AG04450 (cell line): Measurements from ENCODE around the gene NF1. TPM values are rescaled to one million over a fixed set of nuclear protein-coding genes. Genes with fewer than 3 reads are reported as not detected.

ENCODE experiments used
- CTCF ChIA-PET: fragments of 300-600, 350-600 bp; formaldehyde crosslinking; extraction: SDS; loops from one replicate; lab custom pipeline; 2022; ENCODE audit warnings: antibody characterized with exemption, inconsistent platforms; lab: Charles Lee
- POLR2A ChIA-PET: fragments of 350-600 bp; formaldehyde crosslinking; extraction: SDS; loops from one replicate; lab custom pipeline; 2021; ENCODE audit warnings: antibody characterized with exemption, inconsistent platforms; lab: Yijun Ruan, JAX
- DNase-seq: peaks from one replicate; pipeline ENCODE4 v3.0.0-alpha.2; 2011; ENCODE audit warnings: low read depth, low spot score
- H3K27ac ChIP-seq: one replicate; pipeline ENCODE4 v1.5.1; 2012; ENCODE audit warnings: low read depth, low read length, control low read depth
- H3K27me3 ChIP-seq: one replicate; pipeline ENCODE4 v1.6.0; 2012; ENCODE audit warnings: low read length; ENCODE audit not compliant: control insufficient read depth, insufficient read depth
- H3K4me3 ChIP-seq: 2 replicates; pipeline ENCODE4 v1.5.1; 2011; ENCODE audit warnings: mild to moderate bottlenecking, low read depth, low read length, control low read depth
- H3K9me3 ChIP-seq: 2 replicates; pipeline ENCODE4 v1.5.1; 2012; ENCODE audit warnings: low read length; ENCODE audit not compliant: control insufficient read depth, insufficient read depth
- polyA plus RNA-seq: library from polyadenylated mRNA; depleted of rRNA; stranded (reverse); fragments of >200 nt; gene quantifications from 2 replicates; pipeline ENCODE4 v1.2.3, GENCODE V29; 2011
- TF ChIP-seq, protein P1 (sequence below): IDR thresholded peaks from 2 replicates; pipeline ENCODE4 v1.5.1; 2011; ENCODE audit warnings: low read depth, low read length, control low read depth, inconsistent platforms

Gene NF1
- polyA plus RNA-seq, 1 experiment = 60.5 TPM

- CTCF ChIA-PET = no interaction called here
These were observed 28.0 kb downstream of the NF1 start for GRCh38 chr17:31122746-31123145.

GRCh38 chr17:31126318-31126717 is 31.5 kb downstream of the NF1 start:
- TF ChIP-seq, protein P1, sequence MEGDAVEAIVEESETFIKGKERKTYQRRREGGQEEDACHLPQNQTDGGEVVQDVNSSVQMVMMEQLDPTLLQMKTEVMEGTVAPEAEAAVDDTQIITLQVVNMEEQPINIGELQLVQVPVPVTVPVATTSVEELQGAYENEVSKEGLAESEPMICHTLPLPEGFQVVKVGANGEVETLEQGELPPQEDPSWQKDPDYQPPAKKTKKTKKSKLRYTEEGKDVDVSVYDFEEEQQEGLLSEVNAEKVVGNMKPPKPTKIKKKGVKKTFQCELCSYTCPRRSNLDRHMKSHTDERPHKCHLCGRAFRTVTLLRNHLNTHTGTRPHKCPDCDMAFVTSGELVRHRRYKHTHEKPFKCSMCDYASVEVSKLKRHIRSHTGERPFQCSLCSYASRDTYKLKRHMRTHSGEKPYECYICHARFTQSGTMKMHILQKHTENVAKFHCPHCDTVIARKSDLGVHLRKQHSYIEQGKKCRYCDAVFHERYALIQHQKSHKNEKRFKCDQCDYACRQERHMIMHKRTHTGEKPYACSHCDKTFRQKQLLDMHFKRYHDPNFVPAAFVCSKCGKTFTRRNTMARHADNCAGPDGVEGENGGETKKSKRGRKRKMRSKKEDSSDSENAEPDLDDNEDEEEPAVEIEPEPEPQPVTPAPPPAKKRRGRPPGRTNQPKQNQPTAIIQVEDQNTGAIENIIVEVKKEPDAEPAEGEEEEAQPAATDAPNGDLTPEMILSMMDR = no peak
- ChIA-PET CTCF (no interaction called here), POLR2A (no interaction called here)
- H3K9me3 ChIP-seq = no peaks in the 10 kb centered on the region
- H3K27ac ChIP-seq = no peak overlapping the region
- no peak for DNase-seq
- no peaks in the 10 kb centered on the region for H3K27me3 ChIP-seq
- H3K4me3 ChIP-seq = no peak overlapping the region

More at GRCh38 chr17:31122746-31123145, 28.0 kb downstream of the NF1 start:
- Histone ChIP-seq H3K27me3 (no peaks in the 10 kb centered on the region), H3K9me3 (no peaks in the 10 kb centered on the region), H3K27ac (no peak overlapping the region), H3K4me3 (no peak overlapping the region)
- TF ChIP-seq, protein P1 = no peak
- POLR2A ChIA-PET = no interaction called here
- no peak for DNase-seq

GRCh38 chr17:31128241-31128640 is 33.5 kb downstream of the NF1 start:
- no peak overlapping the region for H3K27ac ChIP-seq
- no peak overlapping the region for H3K4me3 ChIP-seq
- H3K27me3 ChIP-seq = no peaks in the 10 kb centered on the region
- no peaks in the 10 kb centered on the region for H3K9me3 ChIP-seq
- ChIA-PET CTCF (interaction anchor here (0.6 kb wide), 1 partner anchor 108 kb away, joined by 3 read pairs; no protein-coding TSS in a partner anchor), POLR2A (no interaction called here)
- TF ChIP-seq, protein P1 = no peak
- no peak for DNase-seq

DNA sequence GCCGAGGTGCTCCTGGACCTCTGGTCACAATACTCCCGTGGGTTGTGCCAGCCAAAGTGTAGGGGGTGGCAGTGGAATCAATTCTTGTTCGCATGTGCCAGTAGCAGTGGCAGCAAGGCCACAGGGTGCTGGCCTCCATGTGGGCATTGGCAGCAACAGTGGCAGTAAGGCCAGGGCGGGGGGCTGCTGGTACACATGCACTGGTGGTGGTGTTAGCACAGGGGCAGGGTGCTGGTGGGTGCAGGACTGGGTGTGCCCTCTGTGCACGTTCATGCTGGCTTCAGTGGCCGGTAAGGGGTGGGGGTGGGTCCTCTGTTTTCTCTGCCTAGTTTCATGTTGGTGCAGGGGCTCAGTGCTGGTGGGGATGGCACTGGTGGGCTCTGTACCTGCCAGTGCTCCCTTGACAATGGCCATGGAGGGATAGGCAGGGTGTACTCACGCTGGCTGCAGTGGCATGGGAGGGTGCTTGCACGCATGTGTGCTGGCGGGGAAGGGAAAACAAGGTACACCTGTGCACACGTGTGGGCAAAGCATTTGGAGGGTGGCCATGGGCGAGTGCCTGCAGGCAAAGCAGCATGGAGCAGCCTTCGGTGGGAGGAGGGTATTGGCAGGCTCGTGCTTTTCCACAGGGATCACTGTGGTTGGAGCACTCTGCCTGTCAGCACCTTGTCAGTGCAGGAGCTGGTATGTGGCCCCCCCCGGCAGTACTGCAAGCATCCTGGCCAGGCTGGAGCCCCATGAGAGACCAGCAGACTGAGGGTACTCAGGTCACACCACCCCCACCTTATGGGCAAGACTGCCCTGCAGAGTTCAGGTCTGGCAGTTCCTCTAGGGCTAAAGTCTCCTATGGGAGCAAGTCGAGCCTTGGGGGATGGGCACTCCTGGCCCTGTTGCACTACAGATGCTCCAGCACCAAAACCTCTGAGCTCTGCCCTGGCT is 35.8 kb downstream of the NF1 start:
- no peak for DNase-seq
- Histone ChIP-seq H3K9me3 (no peaks in the 10 kb centered on the region), H3K27ac (no peak overlapping the region), H3K4me3 (no peak overlapping the region), H3K27me3 (no peaks in the 10 kb centered on the region)
- TF ChIP-seq, protein P1 = no peak
- ChIA-PET CTCF (no interaction called here), POLR2A (no interaction called here)

DNA sequence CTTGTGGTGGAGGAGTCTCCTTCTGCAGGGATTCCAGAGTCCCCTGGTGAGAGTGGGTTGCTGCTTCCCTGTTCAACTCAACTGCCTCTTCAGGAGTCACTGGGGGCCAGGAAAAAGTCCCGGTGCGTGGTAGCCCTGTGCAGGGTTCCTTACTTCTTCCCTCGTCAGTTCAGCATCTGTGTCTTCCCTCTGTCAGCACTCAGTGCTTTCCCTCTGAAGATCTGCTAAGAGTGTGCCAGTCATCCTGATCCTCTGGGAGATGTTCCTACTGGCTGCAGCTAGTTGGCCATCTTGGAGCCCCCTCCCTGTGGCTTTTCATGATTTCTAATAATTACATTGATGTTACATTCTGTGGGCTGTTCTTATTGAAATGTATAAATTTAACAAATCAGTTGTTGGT is 36.5 kb downstream of the NF1 start:
- H3K27me3 ChIP-seq = no peaks in the 10 kb centered on the region
- ChIA-PET POLR2A (no interaction called here), CTCF (no interaction called here)

More for the DNA sequence above, 36.5 kb downstream of the NF1 start:
- no peak for DNase-seq
- Histone ChIP-seq H3K4me3 (no peak overlapping the region), H3K27ac (no peak overlapping the region), H3K9me3 (no peaks in the 10 kb centered on the region)
- TF ChIP-seq, protein P1 = no peak
